ENCODE results near the gene ACTN4.

DNA sequence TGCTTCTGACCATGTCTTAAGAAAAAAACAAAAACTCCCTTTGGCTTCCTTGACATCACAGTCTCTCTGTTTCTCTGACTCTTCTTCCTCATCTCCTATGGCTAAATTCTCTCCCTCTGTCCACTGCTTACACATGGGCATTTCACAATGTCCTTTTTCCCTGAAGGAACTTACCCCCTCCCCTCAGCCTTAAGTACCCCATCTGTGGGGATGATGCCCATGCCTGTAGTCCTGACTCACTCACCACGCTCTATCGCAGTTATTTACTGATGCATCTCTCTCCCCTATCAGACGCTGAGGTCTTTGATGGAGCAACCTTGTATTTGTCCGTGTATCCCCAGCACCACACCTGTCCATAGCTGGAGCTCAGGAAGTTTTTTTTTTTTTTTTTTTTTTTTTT lies 32.4 kb downstream of the ACTN4 start:
- TF ChIP-seq POLR2AphosphoS5 (IDR thresholded peaks at IDR 0.05; ENCODE audit: borderline replicate concordance, low read depth, low read length) (no peak), EZH2 (IDR thresholded peaks at IDR 0.05) (no peak)

Data from SK-N-MC (cell line).